Neural cell (in vitro differentiated cells): ENCODE data around the gene ZC2HC1B. TPM values are rescaled to one million over a fixed set of nuclear protein-coding genes. Genes with fewer than 3 reads are reported as not detected.
A peak's percentile ranks its signal among the peaks of the same experiment; 100 is the strongest.

Experiments
- H2AFZ ChIP-seq: fragments of 200-600, 300-800 bp; sonication (generic), shearing (Covaris generic); 2 replicates; pipeline ENCODE4 v1.6.0; 2014; ENCODE audit warnings: low read depth, mild to moderate bottlenecking, antibody characterized with exemption, low read length, moderate library complexity
- H3F3A ChIP-seq: fragments of 200-600 bp; shearing (Covaris generic); 2 replicates; pipeline ENCODE4 v1.6.1; 2016; ENCODE audit warnings: mild to moderate bottlenecking, moderate library complexity, mixed read lengths, antibody characterized with exemption, low read length; ENCODE audit not compliant: insufficient read depth, poor library complexity, severe bottlenecking
- H3K27ac ChIP-seq: fragments of 200-600, 300-800 bp; sonication (generic), shearing (Covaris generic); 2 replicates; pipeline ENCODE4 v1.5.1; 2014; ENCODE audit warnings: mild to moderate bottlenecking, low read length, moderate library complexity
- H3K27me3 ChIP-seq: fragments of 300-800, 200-600 bp; sonication (generic), shearing (Covaris generic); 2 replicates; pipeline ENCODE4 v1.6.0; 2014; ENCODE audit warnings: mild to moderate bottlenecking, low read depth, low read length, moderate library complexity; ENCODE audit not compliant: insufficient read depth
- H3K36me3 ChIP-seq: fragments of 300-800, 200-600 bp; sonication (generic), shearing (Covaris generic); 2 replicates; pipeline ENCODE4 v1.5.1; 2014; ENCODE audit warnings: mild to moderate bottlenecking, antibody characterized with exemption, low read length, moderate library complexity; ENCODE audit not compliant: insufficient read depth
- H3K4me2 ChIP-seq: fragments of 300-800, 200-600 bp; sonication (generic), shearing (Covaris generic); 2 replicates; pipeline ENCODE4 v1.6.0; 2014; ENCODE audit warnings: mild to moderate bottlenecking, low read length
- H3K4me3 ChIP-seq: fragments of 300-800, 200-600 bp; sonication (generic), shearing (Covaris generic); 2 replicates; pipeline ENCODE4 v1.5.1; 2014; ENCODE audit warnings: mild to moderate bottlenecking, low read length, moderate library complexity
- H3K79me2 ChIP-seq: fragments of 200-600 bp; shearing (Covaris generic); replicated peaks from 2 replicates; pipeline ENCODE4 v1.6.0; 2014; ENCODE audit warnings: mild to moderate bottlenecking, low read length, moderate library complexity; ENCODE audit not compliant: insufficient read depth
- H3K9ac ChIP-seq: fragments of 300-800, 200-600 bp; sonication (generic), shearing (Covaris generic); 2 replicates; pipeline ENCODE4 v1.6.1; 2016; ENCODE audit warnings: mild to moderate bottlenecking, low read length, mixed read lengths
- H3K9me2 ChIP-seq: fragments of 200-600 bp; shearing (Covaris generic); 2 replicates; pipeline ENCODE4 v1.6.1; 2016; ENCODE audit warnings: mild to moderate bottlenecking, low read length, mixed read lengths; ENCODE audit not compliant: insufficient read depth
- H3K9me3 ChIP-seq: fragments of 200-600, 300-800 bp; sonication (generic), shearing (Covaris generic); 2 replicates; pipeline ENCODE4 v1.6.1; 2016; ENCODE audit warnings: mild to moderate bottlenecking, mixed run types, low read length, moderate library complexity, mixed read lengths
- H4K20me1 ChIP-seq: fragments of 200-600 bp; shearing (Covaris generic); 2 replicates; pipeline ENCODE4 v1.6.1; 2016; ENCODE audit warnings: mild to moderate bottlenecking, mixed run types; ENCODE audit not compliant: insufficient read depth
- CTCF ChIP-seq: fragments of 450-650 bp; IDR thresholded peaks from 2 replicates; pipeline ENCODE4 v1.5.1; 2014; ENCODE audit warnings: antibody characterized with exemption, mild to moderate bottlenecking, moderate library complexity; ENCODE audit not compliant: poor library complexity, severe bottlenecking
- EP300 ChIP-seq: fragments of 450-650 bp; conservative IDR thresholded peaks from 2 replicates; pipeline ENCODE4 v1.6.1; 2014; ENCODE audit warnings: antibody characterized with exemption, mild to moderate bottlenecking, moderate library complexity; ENCODE audit not compliant: poor library complexity, severe bottlenecking
- MXI1 ChIP-seq: fragments of 450-650 bp; conservative IDR thresholded peaks from 2 replicates; pipeline ENCODE4 v1.6.1; 2014; ENCODE audit warnings: antibody characterized with exemption, mild to moderate bottlenecking; ENCODE audit not compliant: poor library complexity, severe bottlenecking
- RAD21 ChIP-seq: fragments of 450-650 bp; conservative IDR thresholded peaks from 2 replicates; pipeline ENCODE4 v1.6.1; 2014; ENCODE audit warnings: antibody characterized with exemption, mild to moderate bottlenecking, moderate library complexity
- REST ChIP-seq: IDR thresholded peaks from 2 replicates; pipeline ENCODE4 v1.6.1; 2012; ENCODE audit warnings: borderline replicate concordance
- SMC3 ChIP-seq: fragments of 450-650 bp; conservative IDR thresholded peaks from 2 replicates; pipeline ENCODE4 v1.6.1; 2014; ENCODE audit warnings: antibody characterized with exemption, mild to moderate bottlenecking, moderate library complexity; ENCODE audit not compliant: poor library complexity
- TAF1 ChIP-seq: IDR thresholded peaks from 2 replicates; pipeline ENCODE4 v1.6.1; 2012; ENCODE audit warnings: low read depth
- polyA plus RNA-seq: library from polyadenylated mRNA; depleted of rRNA; stranded (reverse); fragments of >200 nt; gene quantifications from 2 replicates; pipeline ENCODE4 v1.2.3, GENCODE V29; 2014

ZC2HC1B gene
- polyA plus RNA-seq, 1 donor from 2014 or later, result not detected

GRCh38 chr6:143939364-143939763, 75.1 kb downstream of the ZC2HC1B start:
- TF ChIP-seq REST, result no peak
- Histone ChIP-seq H3K9ac (no peak overlapping the region), H3K27ac (no peak overlapping the region), H3K9me3 (no peaks in the 10 kb centered on the region), H2AFZ (no peak overlapping the region), H3K79me2 (no peaks in the 10 kb centered on the region), H3K36me3 (no peaks in the 10 kb centered on the region), H3F3A (no peaks in the 10 kb centered on the region), H3K4me2 (no peak overlapping the region), H4K20me1 (no peaks in the 10 kb centered on the region), H3K9me2 (no peaks in the 10 kb centered on the region), H3K27me3 (no peaks in the 10 kb centered on the region), H3K4me3 (no peak overlapping the region)

- H4K20me1 ChIP-seq, result no peaks in the 10 kb centered on the region
- no peak overlapping the region for H2AFZ ChIP-seq
- TF ChIP-seq SMC3 (peak; percentile 74), CTCF (peak; percentile 72), TAF1 (no peak), RAD21 (peak; percentile 66), EP300 (no peak), MXI1 (no peak)
- no peak overlapping the region for H3K4me2 ChIP-seq
- no peaks in the 10 kb centered on the region for H3F3A ChIP-seq
- H3K79me2 ChIP-seq, result no peaks in the 10 kb centered on the region
- no peaks in the 10 kb centered on the region for H3K9me3 ChIP-seq
- no peaks in the 10 kb centered on the region for H3K36me3 ChIP-seq
- H3K27me3 ChIP-seq, result no peaks in the 10 kb centered on the region
- H3K27ac ChIP-seq, result no peak overlapping the region
- no peak overlapping the region for H3K4me3 ChIP-seq
- H3K9ac ChIP-seq, result no peak overlapping the region
- no peaks in the 10 kb centered on the region for H3K9me2 ChIP-seq
Measured at GRCh38 chr6:143940011-143940597, 75.8 kb downstream of the ZC2HC1B start.

GRCh38 chr6:143941852-143942627, 77.8 kb downstream of the ZC2HC1B start:
- no peak overlapping the region for H2AFZ ChIP-seq
- no peaks in the 10 kb centered on the region for H3K9me3 ChIP-seq
- H4K20me1 ChIP-seq, result no peaks in the 10 kb centered on the region
- no peak overlapping the region for H3K27ac ChIP-seq
- H3K79me2 ChIP-seq, result no peaks in the 10 kb centered on the region
- no peaks in the 10 kb centered on the region for H3K27me3 ChIP-seq
- no peak overlapping the region for H3K4me3 ChIP-seq
- H3K9me2 ChIP-seq, result no peaks in the 10 kb centered on the region
- no peak overlapping the region for H3K9ac ChIP-seq
- no peaks in the 10 kb centered on the region for H3K36me3 ChIP-seq
- H3F3A ChIP-seq, result no peaks in the 10 kb centered on the region
- TF ChIP-seq SMC3 (peak; percentile 15), EP300 (no peak)
- no peak overlapping the region for H3K4me2 ChIP-seq
